GM19455 (cell line): ENCODE results near the gene SENP6.
A peak's percentile ranks its signal among the peaks of the same experiment; 100 is the strongest.

ENCODE experiments used
- ATAC-seq: cut with Tn5 transposase; IDR thresholded peaks from one replicate; pipeline ENCODE4 v1.9.1; 2021; ENCODE audit not compliant: unreplicated experiment

SENP6 gene

DNA sequence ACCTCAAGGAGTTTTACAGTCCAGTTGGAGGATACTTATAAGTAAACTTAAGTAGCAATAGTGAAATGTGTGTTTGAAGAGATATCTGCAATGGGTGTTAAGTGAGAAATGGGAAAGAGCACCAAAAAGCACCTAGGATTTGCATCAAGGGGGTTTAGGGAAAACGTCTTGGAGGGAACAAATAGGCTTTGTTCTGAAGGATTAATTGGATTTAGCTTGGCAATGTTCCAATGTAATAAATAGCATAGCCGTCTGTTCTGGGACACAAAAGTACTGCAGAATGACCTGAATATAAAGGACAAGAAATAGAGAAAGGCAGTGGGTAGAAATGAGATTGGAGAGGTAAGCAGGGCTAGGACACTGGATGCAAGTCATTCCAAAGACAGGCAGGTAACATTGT is 144.5 kb downstream of the SENP6 start:
- ATAC-seq = no peak

DNA sequence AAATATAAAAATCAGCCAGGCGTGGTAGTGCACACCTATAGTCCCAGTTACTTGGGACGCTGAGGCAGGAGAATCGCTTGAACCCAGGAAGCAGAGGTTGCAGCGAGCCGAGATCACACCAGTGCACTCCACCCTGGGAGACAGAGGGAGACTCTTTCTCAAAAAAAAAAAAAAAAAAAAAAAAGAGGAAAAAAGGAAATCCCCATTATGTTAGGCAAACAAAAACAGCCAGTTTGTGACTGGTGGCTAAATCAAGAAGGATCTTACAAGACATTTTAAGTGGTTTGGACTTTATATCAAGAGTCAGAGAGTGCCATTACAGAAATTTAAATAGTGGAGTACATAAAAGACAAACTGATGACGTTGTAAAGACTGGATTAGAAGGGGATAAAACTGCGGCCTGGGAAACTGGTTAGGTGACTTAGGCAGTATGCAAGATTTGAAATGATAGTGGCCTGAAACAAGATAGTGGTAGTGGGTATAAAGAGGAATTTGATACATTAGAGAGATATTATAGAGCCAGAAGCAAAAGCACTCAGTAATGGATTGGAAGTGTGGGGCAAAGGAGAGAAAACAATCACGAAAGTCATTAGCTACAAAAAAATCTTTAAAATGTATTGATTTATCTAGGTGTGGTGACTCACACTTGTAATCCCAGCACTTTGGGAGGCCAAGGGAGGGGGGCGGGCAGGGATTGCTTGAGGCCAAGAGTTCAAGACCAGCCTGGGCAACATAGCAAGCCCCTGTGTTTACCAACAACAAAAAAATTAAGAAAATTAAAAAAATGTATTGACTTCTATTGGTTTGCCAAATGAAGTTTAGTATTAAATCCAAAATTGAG is 145.7 kb downstream of the SENP6 start:
- no peak for ATAC-seq

DNA sequence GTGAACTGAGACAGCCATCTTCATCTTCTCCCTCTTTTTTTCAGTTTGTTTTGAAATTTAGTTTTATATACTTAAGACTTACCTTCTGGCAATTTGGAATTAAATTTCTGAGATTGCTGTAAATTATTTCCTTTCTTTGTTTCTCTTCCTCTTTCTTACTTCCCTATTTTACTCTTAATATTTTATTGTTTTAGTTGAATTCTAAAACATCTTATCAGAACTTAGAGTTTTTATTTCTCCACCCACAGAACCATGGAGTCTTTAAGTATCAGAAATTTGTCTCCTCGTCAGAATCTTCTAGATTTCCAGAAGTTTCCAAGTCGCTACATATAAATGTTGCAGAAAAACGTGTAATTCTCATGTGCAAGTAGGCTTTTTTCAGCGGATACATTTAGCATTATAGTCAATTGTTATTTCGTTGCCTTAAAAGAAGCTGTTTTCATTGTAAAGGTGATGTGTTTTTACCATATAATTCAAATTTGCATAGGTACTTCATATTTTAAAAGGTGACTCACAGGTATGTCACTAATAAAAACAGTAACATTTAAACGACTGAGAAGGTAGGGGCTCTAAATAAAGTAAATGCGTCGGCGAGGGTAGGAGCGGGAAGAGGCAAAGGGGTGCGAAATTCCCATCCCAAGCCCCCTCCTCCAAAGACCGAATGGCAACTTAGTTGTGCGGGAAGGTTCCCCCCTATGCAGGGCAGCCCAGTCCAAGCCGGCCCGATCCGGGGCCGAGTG is 146.5 kb downstream of the SENP6 start:
- no peak for ATAC-seq

DNA sequence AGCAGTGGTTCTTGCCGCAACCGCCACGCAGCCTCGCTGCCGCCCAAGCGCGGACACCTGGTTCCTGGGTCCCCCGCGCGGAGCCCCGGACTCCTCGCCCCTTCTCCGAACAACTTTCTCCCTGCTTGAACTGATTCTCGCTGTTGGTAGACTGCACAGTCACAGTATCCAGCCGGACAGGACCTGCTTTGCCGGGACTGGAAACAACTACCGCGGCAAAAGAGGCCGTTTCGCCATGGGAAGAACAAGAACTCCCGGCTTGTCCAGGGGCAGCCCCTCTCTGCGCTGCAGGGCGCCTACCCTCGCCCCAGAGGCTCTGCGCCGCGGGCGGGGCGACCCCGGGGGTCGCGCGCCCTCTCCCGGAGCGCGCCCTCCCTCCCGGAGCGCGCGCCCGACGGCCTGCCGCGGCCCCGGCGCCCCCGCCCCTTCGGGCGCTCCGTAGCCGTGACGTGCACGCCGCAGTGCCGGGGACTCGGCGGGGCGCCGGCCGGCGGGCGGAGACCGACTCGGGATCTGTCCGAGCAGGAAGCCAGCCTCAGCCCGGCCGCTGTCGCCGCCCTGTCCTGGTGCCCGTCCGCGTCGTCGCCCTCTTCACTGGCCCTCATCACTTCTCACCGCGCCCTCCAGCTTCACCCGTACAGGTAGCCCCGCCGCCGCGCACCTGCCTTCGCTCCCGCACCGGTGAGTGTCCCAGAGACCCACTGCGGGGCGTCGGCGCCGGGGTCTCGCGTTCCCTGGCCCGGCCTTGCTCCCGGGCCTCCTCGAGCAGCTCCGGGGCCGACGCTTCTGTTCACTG is 147.3 kb downstream of the SENP6 start, which contains the start of gene MYO6:
MYO6 (plus strand) TSS at position 497 of the 796 bp plus-strand sequence. CDS start 68,309 bp downstream, outside the sequence.
- ATAC-seq = peak; percentile 84

DNA sequence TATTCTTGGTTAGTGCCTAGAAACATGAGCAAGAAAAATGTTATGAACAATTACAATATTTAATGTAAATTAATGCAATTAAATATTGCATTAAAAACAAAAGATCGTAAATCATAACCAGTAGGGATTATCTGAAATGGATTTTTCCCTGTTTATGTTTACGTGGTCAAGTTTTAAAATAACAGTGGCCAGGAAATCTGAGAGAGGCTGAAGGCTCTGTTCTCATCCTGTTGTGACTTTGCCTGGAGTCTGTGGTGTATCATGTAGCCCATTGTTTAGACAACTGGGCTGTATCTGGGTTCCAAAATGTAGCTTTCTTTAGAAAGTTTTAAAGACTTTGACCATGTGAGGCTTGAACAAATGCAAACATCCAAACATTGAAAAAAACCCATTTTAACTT is 149.8 kb downstream of the SENP6 start:
- ATAC-seq = no peak

DNA sequence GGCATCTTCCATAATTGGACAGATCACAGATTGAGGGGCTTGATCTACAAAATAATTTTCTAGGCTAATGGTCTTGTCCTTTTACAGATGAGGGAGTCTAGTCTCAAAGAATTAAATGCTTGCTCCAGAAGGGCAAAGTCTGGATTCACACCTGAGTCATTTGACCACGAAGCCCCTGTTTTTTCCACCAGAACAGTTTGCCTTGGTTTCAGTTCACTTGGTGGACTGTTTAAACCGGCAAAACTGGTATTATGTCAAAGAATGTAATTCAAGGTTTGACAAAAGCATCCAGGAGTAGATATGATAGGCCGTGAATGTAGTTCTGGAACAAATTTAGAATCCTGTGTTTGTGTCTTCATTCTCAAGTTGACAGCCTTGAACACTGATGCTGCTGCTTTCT is 150.7 kb downstream of the SENP6 start:
- ATAC-seq = no peak

DNA sequence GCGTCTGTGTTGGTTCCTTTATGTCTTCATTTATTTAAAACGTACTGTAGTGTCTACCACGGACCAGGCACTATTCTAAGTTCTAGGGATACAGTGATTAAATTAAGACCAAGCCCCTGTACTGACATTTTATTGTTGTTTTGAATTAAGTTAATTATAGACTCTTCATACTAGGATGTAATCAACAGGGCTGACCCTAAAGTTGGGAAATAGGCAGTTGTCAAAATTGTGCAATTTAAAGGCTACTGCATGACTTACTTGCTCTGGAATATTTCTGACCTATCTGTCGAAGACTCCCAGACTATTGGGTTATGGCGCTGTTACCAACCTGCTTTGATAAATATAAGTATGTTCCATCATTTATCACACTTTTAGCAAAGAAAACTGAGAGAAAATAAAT is 154.0 kb downstream of the SENP6 start:
- ATAC-seq = no peak

DNA sequence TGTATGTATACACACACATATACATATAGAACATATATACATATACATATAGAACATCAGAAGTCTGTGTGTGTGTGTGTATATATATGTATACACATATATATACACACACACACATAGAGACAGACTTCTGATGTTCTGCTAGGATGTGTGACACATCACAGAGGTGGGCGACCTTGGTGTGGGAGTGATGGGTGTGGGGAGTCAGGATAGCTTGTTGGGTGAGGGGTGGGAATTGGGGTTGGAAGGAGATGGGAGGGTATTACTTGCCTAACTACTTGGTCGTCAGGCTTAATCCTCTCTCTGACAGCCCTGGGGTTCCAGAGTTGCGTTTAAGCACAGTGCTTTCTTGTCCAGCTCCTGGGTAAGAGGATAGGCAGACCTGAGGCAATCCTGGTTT is 155.6 kb downstream of the SENP6 start:
- no peak for ATAC-seq

DNA sequence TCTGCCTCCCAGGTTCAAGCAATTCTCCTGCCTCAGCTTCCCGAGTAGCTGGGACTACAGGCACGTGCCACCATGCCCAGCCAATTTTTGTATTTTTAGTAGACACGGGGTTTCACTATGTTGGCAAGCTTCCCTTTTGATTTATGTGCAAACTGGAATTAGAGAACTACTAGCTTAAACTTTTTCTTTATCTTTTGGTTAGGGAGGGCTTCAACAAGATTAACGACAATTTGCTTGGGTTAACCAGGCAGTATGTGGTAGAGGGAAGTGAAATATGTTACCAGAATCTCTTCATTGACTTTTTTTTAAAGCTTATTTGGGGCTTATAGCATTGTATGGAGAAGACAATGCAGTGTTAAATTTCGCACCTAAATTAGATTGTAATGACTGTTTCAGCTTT is 156.4 kb downstream of the SENP6 start:
- ATAC-seq = no peak

DNA sequence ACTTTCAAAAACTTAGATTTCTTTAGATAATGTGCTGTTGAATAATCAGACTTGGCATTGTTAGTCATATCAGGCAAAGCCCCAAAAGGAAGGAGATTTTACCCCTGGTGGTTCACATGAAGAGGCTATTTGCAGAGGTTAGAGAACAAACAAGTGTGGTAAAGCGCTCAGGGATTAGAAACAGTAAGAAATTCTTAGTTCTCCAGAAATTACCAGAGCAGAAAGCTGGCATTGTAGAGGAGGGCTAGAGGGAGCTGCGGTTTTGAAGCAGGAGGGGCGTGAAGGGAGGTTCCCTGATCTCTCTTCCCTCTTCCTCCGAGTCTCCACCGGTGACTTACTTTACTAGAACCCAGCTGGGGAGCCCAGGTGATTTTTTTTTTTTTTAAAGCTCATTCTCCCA is 157.5 kb downstream of the SENP6 start:
- no peak for ATAC-seq

DNA sequence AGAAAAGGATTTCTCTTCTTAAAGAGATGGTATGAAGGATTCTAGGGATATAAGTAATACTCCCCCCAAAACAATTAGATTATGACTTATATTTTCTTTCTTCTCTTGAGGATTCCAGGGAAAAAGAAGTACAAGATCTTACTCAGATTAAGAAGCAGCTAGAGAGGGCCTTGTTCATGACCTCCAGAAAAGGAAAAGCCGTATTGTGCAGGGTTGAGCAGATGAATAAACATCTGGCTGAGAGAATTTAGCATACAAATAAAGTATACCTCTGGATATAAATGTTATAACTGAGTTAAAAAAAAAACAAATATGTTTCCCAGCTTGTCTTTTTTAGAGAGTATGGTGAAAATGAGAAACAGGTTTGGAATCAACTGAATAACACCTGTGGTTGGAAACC is 158.6 kb downstream of the SENP6 start:
- no peak for ATAC-seq

DNA sequence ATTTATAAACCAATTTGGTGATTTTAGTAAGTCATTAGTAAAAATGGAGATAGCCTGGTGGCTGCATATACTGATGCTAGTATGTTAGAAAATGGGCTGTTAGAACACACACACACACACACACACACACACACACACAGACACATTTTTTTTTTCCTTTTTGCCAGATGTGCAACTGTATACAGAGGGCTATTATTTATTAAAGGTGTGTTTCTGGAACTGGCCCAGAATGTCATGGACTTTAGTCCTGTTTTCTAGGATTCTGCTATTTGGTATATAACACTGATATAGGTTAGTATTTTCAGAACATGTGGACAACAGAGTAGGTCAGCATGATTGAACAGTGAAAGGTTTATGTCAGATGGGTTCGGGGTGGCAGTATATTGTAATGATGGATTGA is 159.8 kb downstream of the SENP6 start:
- ATAC-seq = no peak

DNA sequence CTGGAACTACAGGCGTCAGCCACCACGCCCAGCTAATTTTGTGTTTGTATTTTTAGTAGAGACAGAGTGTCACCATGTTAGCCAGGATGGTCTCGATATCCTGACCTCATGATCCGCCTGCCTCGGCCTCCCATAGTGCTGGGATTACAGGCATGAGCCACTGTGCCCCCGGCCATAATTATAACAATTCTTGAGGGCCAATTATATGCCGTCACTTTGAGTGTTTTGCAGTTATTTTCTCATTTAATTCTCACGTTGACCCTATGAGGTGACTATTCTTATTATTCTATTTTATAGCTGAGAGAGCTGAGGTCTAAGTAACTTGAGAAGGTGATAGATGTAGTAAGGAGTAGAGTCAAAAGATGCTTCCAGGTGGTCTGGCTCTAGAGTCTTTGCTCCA is 160.4 kb downstream of the SENP6 start:
- no peak for ATAC-seq

DNA sequence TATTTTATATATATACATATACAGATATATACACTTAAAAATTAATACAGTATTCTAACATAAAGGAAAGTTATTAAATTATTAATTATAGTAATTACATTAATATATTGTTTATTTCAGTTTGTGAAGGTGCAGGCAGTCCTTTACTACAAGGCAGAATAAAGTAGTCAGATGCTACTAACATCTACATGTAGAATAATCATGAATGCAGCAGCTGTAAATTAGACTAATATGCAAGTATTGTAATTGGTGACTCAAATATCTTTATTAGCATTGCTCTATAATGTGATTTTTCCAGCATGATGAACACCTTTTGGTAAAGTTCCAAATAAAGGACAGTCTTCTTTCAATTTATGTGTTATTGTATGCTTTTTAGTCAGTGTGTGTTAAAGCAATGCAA is 164.7 kb downstream of the SENP6 start:
- ATAC-seq = no peak
